CD14-positive monocyte (primary cell): ENCODE results near the gene NELL1. TPM values are rescaled to one million over a fixed set of nuclear protein-coding genes. Genes with fewer than 3 reads are reported as not detected.

Source experiments
- DNase-seq, 3 donors: peaks; one replicate each; pipeline ENCODE4 v3.0.0-alpha.2; 2011 to 2022
- H2AFZ ChIP-seq: 2 replicates; pipeline ENCODE4 v1.6.0; 2012; ENCODE audit warnings: mild to moderate bottlenecking, low read depth, low read length, inconsistent platforms; ENCODE audit not compliant: insufficient read depth, poor library complexity, severe bottlenecking
- H3K27ac ChIP-seq, 2 donors: 1 replicate in 1 of 2; 2 replicates in 1 of 2; pipeline ENCODE4 v1.5.1; 2012 to 2013; ENCODE audit warnings: low read length in 2 of 2, control low read depth in 1 of 2, inconsistent platforms in 1 of 2, low read depth in 1 of 2, mild to moderate bottlenecking in 1 of 2
- H3K27me3 ChIP-seq, 2 donors: one replicate each; pipeline versions ENCODE4 v1.6.0 to v1.6.1; 2011 to 2013; ENCODE audit warnings: low read length in 2 of 2; ENCODE audit not compliant: control insufficient read depth in 2 of 2, insufficient read depth in 2 of 2
- H3K36me3 ChIP-seq, 2 donors: replicated peaks in 1 of 2; 1 replicate in 1 of 2; 2 replicates in 1 of 2; pipeline versions ENCODE4 v1.5.1 to v1.6.1; 2012 to 2013; ENCODE audit warnings: low read length in 2 of 2, control low read depth in 1 of 2, inconsistent platforms in 1 of 2, mild to moderate bottlenecking in 1 of 2; ENCODE audit not compliant: insufficient read depth in 2 of 2, control insufficient read depth in 1 of 2
- H3K4me1 ChIP-seq, 2 donors: 1 replicate in 1 of 2; 2 replicates in 1 of 2; pipeline versions ENCODE4 v1.5.1 to v1.6.1; 2012 to 2013; ENCODE audit warnings: low read length in 2 of 2, control low read depth in 1 of 2, inconsistent platforms in 1 of 2, mild to moderate bottlenecking in 1 of 2, moderate library complexity in 1 of 2; ENCODE audit not compliant: insufficient read depth in 2 of 2, control insufficient read depth in 1 of 2
- H3K4me2 ChIP-seq: replicated peaks from 2 replicates; pipeline ENCODE3; 2012; ENCODE audit warnings: low read length, moderate library complexity, mild to moderate bottlenecking; ENCODE audit not compliant: poor library complexity, severe bottlenecking; ENCODE audit errors: extremely low read depth
- H3K4me3 ChIP-seq, 3 experiments: fragments of 200-600 bp in 1 of 3; sonication (generic) in 1 of 3; replicated peaks in 1 of 3; 1 replicate in 2 of 3; 2 replicates in 1 of 3; pipeline ENCODE4 v1.5.1; 2011 to 2013; ENCODE audit warnings: low read length in 3 of 3, mild to moderate bottlenecking in 3 of 3, control low read depth in 2 of 3, low read depth in 2 of 3, inconsistent platforms in 1 of 3, moderate library complexity in 1 of 3
- H3K79me2 ChIP-seq: 2 replicates; pipeline ENCODE4 v1.6.0; 2012; ENCODE audit warnings: mild to moderate bottlenecking, control low read depth, inconsistent platforms, low read length, moderate library complexity; ENCODE audit not compliant: insufficient read depth
- H3K9ac ChIP-seq: 2 replicates; pipeline ENCODE4 v1.6.0; 2017; ENCODE audit warnings: low read length, mild to moderate bottlenecking; ENCODE audit not compliant: insufficient read depth, poor library complexity, severe bottlenecking
- H3K9me3 ChIP-seq, 2 donors: replicated peaks in 1 of 2; 1 replicate in 1 of 2; 2 replicates in 1 of 2; pipeline versions ENCODE4 v1.5.1 to v1.6.1; 2012 to 2013; ENCODE audit warnings: low read length in 2 of 2, control low read depth in 1 of 2; ENCODE audit not compliant: control insufficient read depth in 1 of 2, insufficient read depth in 1 of 2
- H4K20me1 ChIP-seq: 2 replicates; pipeline ENCODE4 v1.6.0; 2012; ENCODE audit warnings: mild to moderate bottlenecking, low read length, control low read depth, moderate library complexity; ENCODE audit not compliant: insufficient read depth
- H3K27ac Mint-ChIP-seq, 7 donors: one replicate each; pipeline ENCODE4 v1.8.0; 2020; ENCODE audit warnings: mild to moderate bottlenecking in 7 of 7, mixed read lengths in 7 of 7, moderate library complexity in 6 of 7, inconsistent platforms in 2 of 7
- H3K27me3 Mint-ChIP-seq, 3 donors: one replicate each; pipeline ENCODE4 v1.8.0; 2021 to 2022; ENCODE audit warnings: low read depth in 3 of 3, mild to moderate bottlenecking in 3 of 3, mixed read lengths in 3 of 3, moderate library complexity in 3 of 3, inconsistent platforms in 1 of 3
- H3K36me3 Mint-ChIP-seq, 2 donors: one replicate each; pipeline ENCODE4 v1.8.0; 2020; ENCODE audit warnings: mixed read lengths in 2 of 2, inconsistent platforms in 1 of 2, mild to moderate bottlenecking in 1 of 2
- H3K4me1 Mint-ChIP-seq: one replicate; pipeline ENCODE4 v1.8.0; 2020; ENCODE audit warnings: mild to moderate bottlenecking, mixed read lengths
- H3K4me3 Mint-ChIP-seq, 2 donors: one replicate each; pipeline ENCODE4 v1.8.0; 2020; ENCODE audit warnings: mild to moderate bottlenecking in 2 of 2, mixed read lengths in 2 of 2, moderate library complexity in 1 of 2
- H3K9me3 Mint-ChIP-seq, 7 donors: one replicate each; pipeline ENCODE4 v1.8.0; 2020 to 2022; ENCODE audit warnings: mixed read lengths in 7 of 7, mild to moderate bottlenecking in 6 of 7, moderate library complexity in 6 of 7, inconsistent platforms in 2 of 7
- WGBS: methylation state at CpG from one replicate; pipeline ENCODE4 v1.1.5; 2013; ENCODE audit warnings: missing lambda C conversion rate; ENCODE audit not compliant: insufficient coverage; 5-methylcytosine and 5-hydroxymethylcytosine counted together
- intact Hi-C, 2 donors: fragments of 100-400 bp; cut with micrococcal nuclease; formaldehyde crosslinking; loops; one replicate each; pipeline versions ENCODE4 v1.15.0 to v1.15.1; 2023
- polyA plus RNA-seq, 3 donors: library from polyadenylated mRNA; depleted of rRNA in 1 of 3; unstranded in 2 of 3; stranded (reverse) in 1 of 3; fragments of 300-500 nt in 2 of 3; fragments of >200 nt in 1 of 3; fragmentation: Illumina TruSeq in 2 of 3; gene quantifications; 1 replicate in 2 of 3; 2 replicates in 1 of 3; pipeline ENCODE4 v1.2.3, GENCODE V29; 2012 to 2021
- TF ChIP-seq, protein P1 (sequence below): fragments of 200-600 bp; IDR thresholded peaks from one replicate; pipeline ENCODE4 v1.8.0; 2022; ENCODE audit warnings: antibody characterized with exemption, mild to moderate bottlenecking

Gene NELL1
- polyA plus RNA-seq, 3 donors, result not detected

GRCh38 chr11:21520244-21520643 lies 850.9 kb downstream of the NELL1 start:
- WGBS, result no CpG with 5 or more reads among the region's 1 CpG
- intact Hi-C loops, result no loop called here

DNA sequence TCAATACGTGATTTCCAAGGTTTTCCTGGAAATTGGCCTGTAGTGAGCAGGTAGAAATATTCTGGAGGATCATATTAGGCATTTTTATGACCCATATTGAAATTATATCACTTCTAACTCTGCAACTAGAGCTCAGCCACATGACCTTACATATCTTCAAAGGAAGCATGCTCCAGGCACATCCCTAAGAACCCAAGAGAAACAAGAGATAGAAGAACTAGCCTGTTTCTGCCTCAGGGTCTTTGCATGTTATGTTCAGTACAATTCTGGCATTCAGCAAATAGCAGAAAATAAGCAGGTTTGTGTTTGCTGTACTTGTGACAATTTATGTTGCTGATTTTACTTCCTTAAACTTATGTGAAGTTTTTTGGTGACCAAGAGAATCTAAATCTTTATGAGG lies 859.8 kb downstream of the NELL1 start:
- Histone ChIP-seq H3K9ac (no peak overlapping the region), H3K27me3 (no peaks in the 10 kb centered on the region), H3K27ac (no peak overlapping the region), H3K4me1 (no peaks in the 10 kb centered on the region), H3K4me2 (no peak overlapping the region), H3K36me3 (no peaks in the 10 kb centered on the region), H3K4me3 (no peak overlapping the region), H4K20me1 (no peaks in the 10 kb centered on the region), H2AFZ (no peak overlapping the region), H3K9me3 (no peaks in the 10 kb centered on the region), H3K79me2 (no peaks in the 10 kb centered on the region)
- no peak for DNase-seq
- Mint-ChIP-seq H3K9me3 (peaks cover 0 to 4% (median 0%) of the 10 kb centered on the region in 7 donors), H3K4me3 (no peak overlapping the region), H3K4me1 (no peaks in the 10 kb centered on the region), H3K27ac (no peak overlapping the region), H3K27me3 (no peaks in the 10 kb centered on the region), H3K36me3 (no peaks in the 10 kb centered on the region)
- no CpG with 5 or more reads among the region's 1 CpG for WGBS
- TF ChIP-seq, protein P1, sequence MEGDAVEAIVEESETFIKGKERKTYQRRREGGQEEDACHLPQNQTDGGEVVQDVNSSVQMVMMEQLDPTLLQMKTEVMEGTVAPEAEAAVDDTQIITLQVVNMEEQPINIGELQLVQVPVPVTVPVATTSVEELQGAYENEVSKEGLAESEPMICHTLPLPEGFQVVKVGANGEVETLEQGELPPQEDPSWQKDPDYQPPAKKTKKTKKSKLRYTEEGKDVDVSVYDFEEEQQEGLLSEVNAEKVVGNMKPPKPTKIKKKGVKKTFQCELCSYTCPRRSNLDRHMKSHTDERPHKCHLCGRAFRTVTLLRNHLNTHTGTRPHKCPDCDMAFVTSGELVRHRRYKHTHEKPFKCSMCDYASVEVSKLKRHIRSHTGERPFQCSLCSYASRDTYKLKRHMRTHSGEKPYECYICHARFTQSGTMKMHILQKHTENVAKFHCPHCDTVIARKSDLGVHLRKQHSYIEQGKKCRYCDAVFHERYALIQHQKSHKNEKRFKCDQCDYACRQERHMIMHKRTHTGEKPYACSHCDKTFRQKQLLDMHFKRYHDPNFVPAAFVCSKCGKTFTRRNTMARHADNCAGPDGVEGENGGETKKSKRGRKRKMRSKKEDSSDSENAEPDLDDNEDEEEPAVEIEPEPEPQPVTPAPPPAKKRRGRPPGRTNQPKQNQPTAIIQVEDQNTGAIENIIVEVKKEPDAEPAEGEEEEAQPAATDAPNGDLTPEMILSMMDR, result no peak
- intact Hi-C loops, result no loop called here

More at GRCh38 chr11:21520244-21520643, 850.9 kb downstream of the NELL1 start:
- TF ChIP-seq, protein P1, result no peak
- Histone ChIP-seq H3K36me3 (no peaks in the 10 kb centered on the region), H3K79me2 (no peaks in the 10 kb centered on the region), H3K9me3 (no peaks in the 10 kb centered on the region), H3K27ac (no peak overlapping the region), H3K4me1 (no peaks in the 10 kb centered on the region), H2AFZ (no peak overlapping the region), H3K4me2 (no peak overlapping the region), H4K20me1 (no peaks in the 10 kb centered on the region), H3K27me3 (no peaks in the 10 kb centered on the region), H3K9ac (no peak overlapping the region), H3K4me3 (no peak overlapping the region)
- Mint-ChIP-seq H3K9me3 (peaks cover 0 to 3% (median 0%) of the 10 kb centered on the region in 7 donors), H3K27me3 (no peaks in the 10 kb centered on the region), H3K4me3 (no peak overlapping the region), H3K4me1 (no peaks in the 10 kb centered on the region), H3K36me3 (no peaks in the 10 kb centered on the region), H3K27ac (no peak overlapping the region)
- no peak for DNase-seq
